Suprapubic skin (tissue), 4 donors: ENCODE data around the gene SPRY4. TPM values are rescaled to one million over a fixed set of nuclear protein-coding genes. Genes with fewer than 3 reads are reported as not detected.

Experiments
- DNase-seq, 2 donors: peaks; one replicate each; pipeline ENCODE4 v3.0.0-alpha.2; 2019; ENCODE audit warnings: low spot score in 2 of 2
- H3K27ac ChIP-seq: fragments of 200-600 bp; sonication (generic); one replicate; pipeline ENCODE4 v1.5.1; 2019
- H3K27me3 ChIP-seq: fragments of 200-600 bp; sonication (generic); one replicate; pipeline ENCODE4 v1.5.1; 2019
- H3K36me3 ChIP-seq: fragments of 200-600 bp; sonication (generic); one replicate; pipeline ENCODE4 v1.5.1; 2019
- H3K4me1 ChIP-seq: fragments of 200-600 bp; sonication (generic); one replicate; pipeline ENCODE4 v1.5.1; 2019
- H3K4me3 ChIP-seq: fragments of 200-600 bp; sonication (generic); one replicate; pipeline ENCODE4 v1.5.1; 2019; ENCODE audit warnings: mild to moderate bottlenecking
- H3K9me3 ChIP-seq: fragments of 200-600 bp; sonication (generic); one replicate; pipeline ENCODE4 v1.5.1; 2019
- CTCF ChIP-seq, 2 donors: fragments of 200-600 bp in 1 of 2; fragments of 450-650 bp in 1 of 2; sonication (generic) in 1 of 2; IDR thresholded peaks; one replicate each; pipeline ENCODE4 v1.5.1; 2016 to 2019; ENCODE audit warnings: antibody characterized with exemption in 2 of 2, mild to moderate bottlenecking in 1 of 2, moderate library complexity in 1 of 2
- EP300 ChIP-seq: sonication (generic); formaldehyde crosslinking; IDR thresholded peaks from one replicate; pipeline ENCODE4 v1.6.1; 2017; ENCODE audit warnings: antibody characterized with exemption
- POLR2A ChIP-seq, 2 donors: fragments of 450-650 bp; IDR thresholded peaks; one replicate each; pipeline ENCODE4 v1.6.1; 2017; ENCODE audit warnings: antibody characterized with exemption in 2 of 2, mild to moderate bottlenecking in 2 of 2, moderate library complexity in 2 of 2
- POLR2AphosphoS5 ChIP-seq, 3 donors: sonication (generic); formaldehyde crosslinking; IDR thresholded peaks; one replicate each; pipeline ENCODE4 v1.6.1; 2017; ENCODE audit warnings: antibody characterized with exemption in 3 of 3
- WGBS: methylation state at CpG from one replicate; pipeline ENCODE4 v1.1.5; 2018; 5-methylcytosine and 5-hydroxymethylcytosine counted together
- total RNA-seq, 4 donors: library from RNA; depleted of rRNA; stranded (reverse); fragments of >200 nt; gene quantifications; one replicate each; pipeline ENCODE4 v1.1.0, GENCODE V29; 2016

Gene SPRY4
- total RNA-seq, 4 donors from 2014 or later, result 4.2 to 7.9 (median 4.9) TPM

- Histone ChIP-seq H3K27me3 (peaks cover 18% of the 10 kb centered on the region), H3K36me3 (no peaks in the 10 kb centered on the region), H3K9me3 (no peaks in the 10 kb centered on the region), H3K27ac (peak overlapping the region; percentile 77), H3K4me1 (peaks cover 46% of the 10 kb centered on the region), H3K4me3 (peak overlapping the region; percentile 65)
- TF ChIP-seq CTCF (IDR thresholded peaks at IDR 0.05) (peak in 1 of 2 donors; percentile 27), POLR2A (IDR thresholded peaks at IDR 0.05) (no peak), EP300 (no peak), POLR2AphosphoS5 (IDR thresholded peaks at IDR 0.05) (no peak)
- WGBS, result 4% methylated on average over 14 of the region's 58 CpGs
- peak in 1 of 2 donors; percentile 74 for DNase-seq
These were observed 518 bp downstream of the SPRY4 start for GRCh38 chr5:142324136-142324870.

- 51% methylated on average over 17 of the region's 19 CpGs for WGBS
- Histone ChIP-seq H3K4me3 (peak overlapping the region; percentile 65), H3K27me3 (peaks cover 18% of the 10 kb centered on the region), H3K36me3 (no peaks in the 10 kb centered on the region), H3K4me1 (peaks cover 46% of the 10 kb centered on the region), H3K27ac (peak overlapping the region; percentile 77), H3K9me3 (no peaks in the 10 kb centered on the region)
- DNase-seq, result no peak
- TF ChIP-seq EP300 (no peak), CTCF (IDR thresholded peaks at IDR 0.05) (no peak), POLR2A (IDR thresholded peaks at IDR 0.05) (no peak), POLR2AphosphoS5 (IDR thresholded peaks at IDR 0.05) (no peak)
These were observed 1.2 kb downstream of the SPRY4 start for GRCh38 chr5:142323480-142324135.

GRCh38 chr5:142322747-142323479 lies 1.9 kb downstream of the SPRY4 start:
- DNase-seq, result no peak
- H3K27me3 ChIP-seq, result peaks cover 18% of the 10 kb centered on the region

GRCh38 chr5:142322403-142322746 lies 2.4 kb downstream of the SPRY4 start:
- H3K9me3 ChIP-seq, result no peaks in the 10 kb centered on the region
- H3K36me3 ChIP-seq, result no peaks in the 10 kb centered on the region
- peak overlapping the region; percentile 65 for H3K4me3 ChIP-seq
- no peak for DNase-seq
- H3K27me3 ChIP-seq, result peaks cover 18% of the 10 kb centered on the region
- no peak for TF ChIP-seq POLR2A (IDR thresholded peaks at IDR 0.05)
- TF ChIP-seq EP300, result no peak
- no peak for TF ChIP-seq CTCF (IDR thresholded peaks at IDR 0.05)
- no peak for TF ChIP-seq POLR2AphosphoS5 (IDR thresholded peaks at IDR 0.05)
- no peak overlapping the region for H3K27ac ChIP-seq
- peaks cover 44% of the 10 kb centered on the region for H3K4me1 ChIP-seq
- WGBS, result 83% methylated on average over 5 of the region's 5 CpGs

More at GRCh38 chr5:142322747-142323479, 1.9 kb downstream of the SPRY4 start:
- Histone ChIP-seq H3K4me3 (peak overlapping the region; percentile 65), H3K36me3 (no peaks in the 10 kb centered on the region), H3K4me1 (peaks cover 46% of the 10 kb centered on the region), H3K27ac (peak overlapping the region; percentile 77), H3K9me3 (no peaks in the 10 kb centered on the region)
- TF ChIP-seq POLR2AphosphoS5 (IDR thresholded peaks at IDR 0.05), result no peak
- no peak for TF ChIP-seq CTCF (IDR thresholded peaks at IDR 0.05)
- TF ChIP-seq POLR2A (IDR thresholded peaks at IDR 0.05), result no peak
- TF ChIP-seq EP300, result no peak
- WGBS, result 49% methylated on average over 15 of the region's 15 CpGs
